ENCODE measurements around the gene MYLK.

MYLK gene

GRCh38 chr3:123668906-123669305 is 215.2 kb downstream of the MYLK start:
- DNase-seq (ENCODE audit: low spot score): peak; percentile 95

GRCh38 chr3:123667784-123668183 is 216.3 kb downstream of the MYLK start:
- peak; percentile 94 for DNase-seq (ENCODE audit: low spot score)

- no peak for DNase-seq (ENCODE audit: low spot score)
Measured at GRCh38 chr3:123664753-123665152, 219.4 kb downstream of the MYLK start.

GRCh38 chr3:123663977-123664376 is 220.2 kb downstream of the MYLK start:
- no peak for DNase-seq (ENCODE audit: low spot score)

- DNase-seq (ENCODE audit: low spot score): no peak
Measured at GRCh38 chr3:123661973-123662372, 222.2 kb downstream of the MYLK start.

GRCh38 chr3:123660900-123661299 is 223.2 kb downstream of the MYLK start:
- DNase-seq (ENCODE audit: low spot score): peak; percentile 84

GRCh38 chr3:123660141-123660675 is 223.9 kb downstream of the MYLK start:
- peak; percentile 69 for DNase-seq (ENCODE audit: low spot score)

- DNase-seq (ENCODE audit: low spot score): no peak
Measured at GRCh38 chr3:123658852-123659206, 225.3 kb downstream of the MYLK start.

GRCh38 chr3:123658118-123658851 is 225.8 kb downstream of the MYLK start:
- no peak for DNase-seq (ENCODE audit: low spot score)

GRCh38 chr3:123657568-123657967 is 226.6 kb downstream of the MYLK start:
- DNase-seq (ENCODE audit: low spot score): no peak

GRCh38 chr3:123657111-123657510 is 227.0 kb downstream of the MYLK start:
- no peak for DNase-seq (ENCODE audit: low spot score)

- DNase-seq (ENCODE audit: low spot score): no peak
Measured at GRCh38 chr3:123656691-123657090, 227.4 kb downstream of the MYLK start.

GRCh38 chr3:123656274-123656673 is 227.9 kb downstream of the MYLK start:
- DNase-seq (ENCODE audit: low spot score): no peak

GRCh38 chr3:123655400-123655799 is 228.7 kb downstream of the MYLK start:
- no peak for DNase-seq (ENCODE audit: low spot score)

GRCh38 chr3:123653221-123653682 is 230.9 kb downstream of the MYLK start:
- DNase-seq (ENCODE audit: low spot score): peak; percentile 77

GRCh38 chr3:123652342-123652984 is 231.7 kb downstream of the MYLK start:
- peak; percentile 74 for DNase-seq (ENCODE audit: low spot score)

GRCh38 chr3:123651449-123652341 is 232.4 kb downstream of the MYLK start:
- no peak for DNase-seq (ENCODE audit: low spot score)

- no peak for DNase-seq (ENCODE audit: low spot score)
Measured at GRCh38 chr3:123650101-123650500, 234.0 kb downstream of the MYLK start.

- DNase-seq (ENCODE audit: low spot score): no peak
Measured at GRCh38 chr3:123648696-123649405, 235.3 kb downstream of the MYLK start.

GRCh38 chr3:123644358-123644757 is 239.8 kb downstream of the MYLK start:
- no peak for DNase-seq (ENCODE audit: low spot score)

- DNase-seq (ENCODE audit: low spot score): no peak
Measured at GRCh38 chr3:123642957-123643330, 241.2 kb downstream of the MYLK start.

All from kidney tubule cell (primary cell).